NCI-H1092 treated with DMSO at 0.1 percent for 48 hours (cell line): Measurements from ENCODE around the gene HADH.

ENCODE experiments used
- DNase-seq: peaks from one replicate; lab custom pipeline; 2025; lab: John Stamatoyannopoulos, UW

HADH gene

DNA sequence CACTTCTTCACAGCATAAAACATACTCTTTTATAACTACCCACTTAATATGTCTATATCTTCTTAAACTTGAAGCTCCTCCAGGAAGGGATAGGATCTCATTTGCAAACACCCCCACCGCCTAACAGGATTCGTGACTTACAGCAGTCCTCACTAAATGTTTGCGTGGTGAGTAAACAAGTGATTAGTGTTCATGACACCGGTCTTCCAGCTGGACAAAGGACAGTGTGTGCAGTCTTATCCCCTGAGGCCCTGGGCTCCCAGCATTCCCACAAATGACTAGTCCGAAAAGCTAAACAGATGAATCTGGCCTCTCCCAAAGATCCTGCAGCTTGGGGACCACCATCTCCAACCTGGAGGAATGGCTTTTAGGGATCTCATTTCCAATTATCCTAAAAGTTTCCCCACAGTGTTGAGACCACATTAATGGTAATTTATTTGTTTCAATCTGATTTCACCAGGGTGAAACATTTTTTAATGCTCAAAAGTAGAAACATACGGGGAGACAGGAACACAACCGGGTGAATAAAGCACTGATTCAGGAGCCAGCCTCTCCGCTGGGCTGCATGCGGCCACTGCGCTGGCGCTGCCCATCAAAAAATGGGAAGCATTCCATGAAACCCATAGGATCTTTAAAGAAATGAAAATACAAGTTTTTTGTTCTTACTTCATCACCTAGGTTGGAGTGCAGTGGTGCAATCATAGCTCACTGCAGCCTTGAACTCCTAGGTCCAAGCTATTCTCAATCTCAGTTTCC is 69.2 kb downstream of the HADH start:
- DNase-seq = no peak

DNA sequence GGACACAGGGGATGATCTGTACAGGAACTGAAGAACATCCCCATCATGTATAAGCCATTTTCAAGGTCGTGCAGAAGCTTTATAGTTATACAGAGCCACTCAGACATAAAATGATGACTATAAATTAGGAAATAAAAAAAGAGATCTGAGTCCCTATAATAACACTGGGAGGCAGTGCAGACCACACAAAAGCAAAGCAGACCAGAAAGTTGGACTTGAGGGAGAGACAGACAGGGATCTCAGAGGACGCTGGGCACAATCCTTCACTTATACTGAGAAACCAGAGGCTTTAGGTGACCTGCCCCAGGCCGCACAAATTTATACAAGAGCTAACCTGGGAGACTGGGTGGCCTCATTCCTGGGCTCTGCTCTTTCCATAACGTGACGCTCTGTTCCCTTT is 70.5 kb downstream of the HADH start:
- DNase-seq = peak; percentile 43

DNA sequence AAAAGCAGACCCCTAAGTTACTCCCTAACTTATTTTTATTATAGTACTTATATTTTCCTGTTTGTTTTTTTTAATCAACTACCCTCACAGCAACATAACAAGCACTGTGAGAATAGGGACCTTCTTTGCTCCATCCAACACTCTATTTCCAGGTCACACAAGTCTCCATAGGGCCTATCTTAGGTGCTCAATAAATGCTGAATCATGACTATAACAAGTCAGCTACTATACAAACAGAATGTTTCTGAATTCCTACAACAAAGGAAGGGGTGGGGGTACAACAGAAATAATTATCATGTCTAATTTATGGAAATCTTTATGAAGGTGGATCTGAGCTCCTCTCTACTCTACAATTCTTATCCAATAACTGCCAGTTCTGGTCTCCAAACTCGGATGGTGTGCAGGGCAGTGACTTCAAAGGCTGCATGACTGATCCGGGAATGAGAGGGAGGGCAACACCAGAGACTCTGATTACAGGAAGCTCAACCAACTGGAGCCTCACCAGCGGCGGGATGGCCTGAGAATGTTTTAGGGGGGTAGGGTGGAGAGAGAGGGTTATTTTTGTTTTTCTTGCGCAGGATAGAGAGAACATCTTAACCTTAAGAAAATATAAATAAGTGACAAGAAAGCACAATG is 71.1 kb downstream of the HADH start:
- DNase-seq = no peak

DNA sequence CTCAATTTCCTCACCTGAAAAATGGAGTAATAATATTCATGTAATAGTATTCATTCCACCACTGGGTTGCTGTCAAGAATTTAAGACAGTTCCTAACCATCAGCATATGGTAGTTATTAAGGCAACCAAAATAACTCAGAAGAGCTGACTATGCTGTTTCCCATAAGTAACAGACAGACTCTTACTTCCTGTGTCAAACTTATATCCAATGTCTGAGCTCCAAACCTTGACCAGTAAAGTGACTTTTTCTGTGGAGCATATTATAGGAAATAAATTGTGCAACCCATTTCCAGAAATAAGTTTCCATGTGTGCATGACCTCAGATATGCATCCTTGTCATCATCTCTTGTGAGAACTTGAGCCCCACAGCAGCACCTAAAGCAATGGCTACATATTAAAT is 78.8 kb downstream of the HADH start:
- DNase-seq = no peak

DNA sequence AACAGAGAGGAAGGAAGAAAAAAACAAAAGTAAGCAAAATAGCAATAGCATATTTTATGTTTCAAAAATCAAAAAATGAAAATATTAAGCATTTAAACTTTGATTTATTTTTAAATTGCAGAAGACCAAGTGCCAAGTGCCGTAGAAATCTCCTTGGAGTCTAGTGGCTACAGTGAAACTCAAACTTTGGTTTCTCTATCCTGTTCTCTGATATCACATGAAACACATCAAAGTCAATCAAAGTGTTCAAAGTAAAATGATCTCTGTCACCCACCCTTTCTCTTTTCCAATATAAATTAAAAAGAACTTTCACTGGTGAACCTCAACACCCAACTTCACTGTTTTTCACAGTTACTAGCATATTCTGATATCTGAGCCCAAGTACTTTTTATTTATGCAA is 81.1 kb downstream of the HADH start:
- no peak for DNase-seq

DNA sequence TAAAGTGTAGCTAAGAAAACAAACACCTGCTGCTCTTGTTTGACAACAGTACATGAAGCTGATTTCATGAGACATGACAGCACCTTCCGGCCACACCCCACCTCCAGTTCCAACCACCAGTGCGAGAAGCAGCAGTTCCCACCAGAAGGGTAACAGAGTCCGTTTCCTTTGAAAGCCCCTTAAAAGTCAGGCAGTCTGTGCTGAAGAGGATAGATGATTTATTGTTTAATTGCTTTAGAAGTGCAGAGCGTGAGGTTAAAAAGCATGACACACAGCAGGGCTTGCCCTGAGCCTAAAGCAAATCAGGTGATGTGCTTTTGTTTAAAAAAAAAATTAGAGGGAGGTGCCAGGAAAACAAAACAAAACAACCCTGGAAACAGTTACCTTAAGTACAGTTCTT is 82.6 kb downstream of the HADH start:
- no peak for DNase-seq

DNA sequence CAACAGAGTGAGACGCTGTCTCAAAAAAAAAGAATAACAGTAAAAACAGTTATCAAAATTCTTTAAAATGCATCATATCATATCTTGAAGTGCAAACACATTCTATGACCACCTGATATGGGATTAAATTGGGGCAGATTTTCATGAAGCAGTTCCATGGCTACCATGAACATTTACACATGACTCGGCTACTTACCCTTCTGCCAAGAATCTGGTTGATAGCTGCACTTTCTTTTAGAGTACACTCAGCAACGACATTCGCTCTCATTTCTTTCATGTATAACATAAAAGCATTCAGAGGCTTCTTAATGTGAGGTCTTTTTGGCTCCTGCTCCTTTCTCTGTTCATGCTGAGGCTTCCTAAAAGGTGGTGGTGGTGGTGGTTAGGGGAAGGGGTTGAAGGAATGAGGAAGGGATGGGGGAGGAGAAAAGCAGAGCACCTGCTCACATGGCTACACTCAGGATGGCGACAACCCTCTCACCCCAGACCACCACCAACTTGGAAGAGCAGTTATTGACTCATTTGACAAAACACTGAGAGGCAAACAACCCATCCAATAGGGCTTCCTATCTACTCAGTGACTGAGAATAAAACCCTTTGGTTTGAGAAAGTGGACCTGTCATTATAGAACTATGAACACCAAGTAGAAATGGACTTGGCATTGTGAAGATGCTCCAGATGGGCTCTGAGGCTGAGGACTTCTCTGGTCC is 88.5 kb downstream of the HADH start:
- no peak for DNase-seq

DNA sequence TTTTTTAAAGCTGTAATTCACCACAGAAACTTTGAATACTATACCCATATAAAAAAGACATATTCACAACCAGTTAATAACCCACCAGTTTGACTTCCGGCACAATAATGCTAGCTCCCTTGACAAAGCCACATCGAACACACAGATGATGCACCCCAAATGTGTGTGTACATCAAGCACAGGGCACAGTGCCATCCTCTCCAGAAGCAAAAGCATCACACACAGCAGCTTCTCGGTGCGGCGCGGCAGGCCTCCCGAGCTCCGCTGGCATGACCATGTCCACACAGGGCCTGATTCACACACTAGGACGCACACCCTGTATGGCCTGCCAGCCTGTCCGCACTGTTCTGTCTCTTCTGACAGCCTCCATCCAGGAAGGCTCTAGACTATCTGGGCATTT is 91.1 kb downstream of the HADH start:
- DNase-seq = no peak

DNA sequence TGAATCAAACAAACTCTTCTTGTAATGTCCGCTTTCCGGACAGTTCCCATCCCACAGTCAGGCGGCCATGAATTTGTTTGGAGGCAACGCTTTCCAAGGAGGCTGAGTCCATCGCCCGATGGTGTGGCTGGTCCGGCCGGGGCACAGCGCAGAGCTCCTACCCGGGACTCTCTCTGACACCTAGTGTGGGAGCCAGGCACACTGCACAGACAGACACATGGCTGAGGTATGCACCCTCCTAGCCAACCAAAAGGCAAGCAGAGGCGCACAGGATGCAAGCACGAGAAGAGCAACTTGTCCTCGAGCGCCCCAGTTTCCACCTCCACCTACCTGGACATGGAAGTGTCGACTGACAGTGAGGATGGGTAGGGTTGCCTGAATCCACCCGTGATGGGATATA is 91.6 kb downstream of the HADH start:
- no peak for DNase-seq
